ENCODE results near the gene SELENOM.
"Not testable (repeated sequence)": the region's sequence is repeated elsewhere in the genome, so short reads cannot be mapped to it uniquely, and the experiment has no call there.

SELENOM gene

DNA sequence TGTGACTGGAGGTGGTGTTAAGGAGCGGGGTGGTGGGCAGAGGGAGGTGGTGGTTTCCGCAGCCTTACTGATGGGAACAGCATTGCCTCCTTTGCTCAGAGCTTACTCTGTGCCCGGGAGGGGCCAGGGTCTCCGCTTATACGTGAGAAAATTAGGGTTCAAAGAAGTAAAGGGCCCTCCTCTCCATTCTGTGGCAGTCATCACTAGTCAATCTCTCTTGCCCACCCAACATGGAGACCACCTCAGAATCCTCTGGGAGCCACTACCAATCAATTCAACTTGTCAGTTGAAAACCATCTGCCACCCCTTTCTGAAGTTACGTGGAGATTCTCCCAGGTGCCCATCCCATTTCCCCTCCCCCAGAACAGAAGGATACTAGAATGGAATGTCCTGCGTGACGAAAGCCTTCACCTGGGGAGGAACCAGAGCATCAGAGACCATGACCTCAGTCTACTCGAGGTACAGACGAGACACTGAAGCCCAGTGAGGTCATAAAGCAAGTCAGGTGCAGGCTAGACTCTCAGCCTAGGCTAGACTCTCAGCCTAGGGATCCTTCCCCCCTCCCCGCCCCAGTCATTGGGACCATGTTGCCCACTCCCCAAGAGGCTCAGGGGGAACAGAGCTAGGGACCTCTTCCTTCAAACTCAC lies 2.0 kb downstream of the SELENOM start:
- DNase-seq (ENCODE audit: low read depth): no peak

DNA sequence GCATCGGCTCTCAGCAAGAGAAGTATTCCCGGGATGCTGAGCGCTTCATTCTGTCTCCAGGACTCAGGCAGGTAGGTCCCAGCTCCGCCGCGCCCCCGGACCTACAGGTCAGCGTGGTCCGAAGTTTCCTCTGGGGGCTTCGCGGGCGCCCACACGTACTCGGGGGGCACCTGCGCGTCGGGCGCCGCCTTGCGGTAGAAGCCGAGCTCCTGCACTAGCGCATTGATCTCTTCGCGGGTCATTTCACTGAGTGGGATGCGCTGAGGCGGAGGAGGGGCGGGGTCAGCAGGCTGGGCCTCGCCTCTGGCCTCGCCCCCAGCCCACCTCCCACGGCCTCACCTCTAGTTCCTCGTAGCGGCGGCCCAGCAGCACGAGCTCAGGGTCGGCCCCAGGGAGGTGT lies 2.5 kb downstream of the SELENOM start:
- no peak for DNase-seq (ENCODE audit: low read depth)

DNA sequence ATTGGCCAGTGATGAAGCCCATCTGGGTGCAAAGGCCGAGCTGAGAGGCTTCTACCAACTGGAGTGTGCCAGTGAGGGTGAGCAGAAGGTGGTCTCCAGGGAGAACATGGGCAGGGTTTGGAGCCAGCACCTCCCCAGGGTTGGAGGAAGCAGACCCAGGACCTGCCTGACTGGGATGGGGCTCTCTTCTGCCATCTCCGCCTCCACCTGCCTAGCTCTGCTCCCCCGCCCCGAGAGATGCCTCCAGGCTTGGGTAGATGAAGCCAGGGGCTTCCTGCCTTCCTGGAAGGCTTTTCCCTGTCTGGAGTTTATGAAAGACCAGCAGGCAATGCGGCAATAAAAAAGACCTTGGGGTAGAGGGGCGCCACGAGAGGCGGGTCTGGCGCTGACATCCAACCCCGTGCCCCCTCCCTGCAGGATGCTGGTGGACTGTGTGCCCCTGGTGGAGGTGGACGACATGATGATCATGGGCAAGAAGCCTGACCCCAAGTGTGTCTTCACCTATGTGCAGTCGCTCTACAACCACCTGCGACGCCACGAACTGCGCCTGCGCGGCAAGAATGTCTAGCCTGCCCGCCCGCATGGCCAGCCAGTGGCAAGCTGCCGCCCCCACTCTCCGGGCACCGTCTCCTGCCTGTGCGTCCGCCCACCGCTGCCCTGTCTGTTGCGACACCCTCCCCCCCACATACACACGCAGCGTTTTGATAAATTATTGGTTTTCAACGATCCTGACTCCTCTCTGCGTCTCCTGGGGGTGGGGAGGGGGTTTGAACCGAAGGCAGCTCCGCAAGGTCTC lies 3.3 kb downstream of the SELENOM start:
- no peak for DNase-seq (ENCODE audit: low read depth)

DNA sequence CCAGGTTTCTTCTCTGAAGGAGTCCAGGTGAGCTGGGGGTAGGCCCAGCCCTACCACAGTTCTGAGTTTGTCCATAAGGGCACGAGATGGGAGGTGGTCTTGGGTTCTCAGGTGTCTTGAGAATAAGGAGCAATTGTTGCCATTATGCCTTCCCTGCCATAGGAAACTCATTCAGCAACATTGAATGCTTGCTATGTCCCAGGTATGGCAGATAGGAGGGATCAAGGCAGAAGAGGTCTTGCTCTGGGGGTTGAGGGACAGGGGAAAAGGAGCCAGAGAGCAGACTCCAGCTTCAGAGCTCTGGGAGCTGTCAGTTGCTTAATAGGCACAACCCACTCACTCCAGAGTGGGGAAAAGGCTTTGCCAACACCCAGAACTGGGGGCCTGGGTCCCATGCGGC lies 4.3 kb downstream of the SELENOM start:
- no peak for DNase-seq (ENCODE audit: low read depth)

DNA sequence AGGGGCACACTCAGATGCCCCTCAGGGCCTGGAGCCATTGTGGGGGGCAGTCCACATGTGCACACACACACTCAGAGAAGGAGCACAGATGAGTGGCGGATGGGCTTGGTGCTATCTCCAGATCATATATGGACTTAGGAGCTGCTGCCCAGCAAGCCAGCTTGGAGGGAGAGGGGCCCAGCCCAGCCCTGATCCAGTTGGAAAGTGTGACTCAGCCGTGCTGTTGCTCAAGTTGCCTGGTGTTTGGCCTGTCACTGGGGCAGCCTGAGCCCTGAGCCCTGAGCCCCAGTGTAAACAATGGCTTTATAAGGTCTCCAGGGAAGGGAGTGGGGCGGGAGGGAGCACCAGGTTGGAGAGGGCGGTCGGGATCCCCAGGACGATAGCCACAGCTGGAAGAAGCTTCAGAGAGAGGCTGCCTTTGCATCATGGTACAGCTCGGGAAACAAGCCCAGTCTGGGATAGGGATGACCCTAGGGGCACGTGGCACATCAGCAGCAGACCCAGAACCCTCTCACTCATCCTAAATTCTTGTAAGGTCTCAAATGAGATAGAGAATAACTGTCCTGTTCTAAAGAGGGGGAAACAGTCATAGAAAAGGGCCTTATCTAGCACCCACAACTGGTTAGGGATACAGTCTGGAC lies 4.8 kb downstream of the SELENOM start:
- no peak for DNase-seq (ENCODE audit: low read depth)

DNA sequence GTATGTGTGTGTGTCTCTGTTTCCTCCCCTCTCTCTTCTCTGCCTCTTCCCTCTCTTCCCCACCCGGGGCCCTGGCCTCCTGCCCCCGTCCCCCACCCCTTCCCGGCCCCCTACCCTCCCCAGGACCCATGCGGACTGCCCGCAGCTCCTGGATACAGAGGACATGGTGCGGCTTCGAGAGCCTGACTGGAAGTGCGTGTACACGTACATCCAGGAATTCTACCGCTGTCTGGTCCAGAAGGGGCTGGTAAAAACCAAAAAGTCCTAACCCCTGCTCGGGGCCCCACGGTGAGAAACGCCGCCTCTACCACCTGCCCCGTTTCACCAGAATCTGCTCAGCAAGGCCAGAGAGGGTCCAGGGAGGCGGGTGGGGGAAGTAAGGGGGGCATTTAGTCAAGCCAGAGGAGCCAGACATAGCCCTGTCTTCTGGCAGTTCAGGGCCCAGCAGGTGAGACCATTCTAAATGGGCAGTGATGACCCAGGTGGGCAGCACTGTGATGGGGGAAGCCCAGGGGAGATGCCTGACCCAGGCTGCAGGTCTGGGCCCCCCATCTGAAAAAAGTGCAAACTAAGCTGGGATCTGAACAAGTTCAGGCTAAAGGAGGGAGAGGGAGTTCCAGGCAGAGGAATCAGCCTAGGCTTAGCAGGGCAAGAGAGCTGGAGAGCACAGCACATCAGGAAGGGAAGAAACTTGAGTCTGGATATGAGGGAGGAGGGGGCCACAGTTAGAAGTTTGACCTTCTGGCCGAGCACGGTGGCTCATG lies 6.4 kb downstream of the SELENOM start:
- DNase-seq (ENCODE audit: low read depth): no peak

DNA sequence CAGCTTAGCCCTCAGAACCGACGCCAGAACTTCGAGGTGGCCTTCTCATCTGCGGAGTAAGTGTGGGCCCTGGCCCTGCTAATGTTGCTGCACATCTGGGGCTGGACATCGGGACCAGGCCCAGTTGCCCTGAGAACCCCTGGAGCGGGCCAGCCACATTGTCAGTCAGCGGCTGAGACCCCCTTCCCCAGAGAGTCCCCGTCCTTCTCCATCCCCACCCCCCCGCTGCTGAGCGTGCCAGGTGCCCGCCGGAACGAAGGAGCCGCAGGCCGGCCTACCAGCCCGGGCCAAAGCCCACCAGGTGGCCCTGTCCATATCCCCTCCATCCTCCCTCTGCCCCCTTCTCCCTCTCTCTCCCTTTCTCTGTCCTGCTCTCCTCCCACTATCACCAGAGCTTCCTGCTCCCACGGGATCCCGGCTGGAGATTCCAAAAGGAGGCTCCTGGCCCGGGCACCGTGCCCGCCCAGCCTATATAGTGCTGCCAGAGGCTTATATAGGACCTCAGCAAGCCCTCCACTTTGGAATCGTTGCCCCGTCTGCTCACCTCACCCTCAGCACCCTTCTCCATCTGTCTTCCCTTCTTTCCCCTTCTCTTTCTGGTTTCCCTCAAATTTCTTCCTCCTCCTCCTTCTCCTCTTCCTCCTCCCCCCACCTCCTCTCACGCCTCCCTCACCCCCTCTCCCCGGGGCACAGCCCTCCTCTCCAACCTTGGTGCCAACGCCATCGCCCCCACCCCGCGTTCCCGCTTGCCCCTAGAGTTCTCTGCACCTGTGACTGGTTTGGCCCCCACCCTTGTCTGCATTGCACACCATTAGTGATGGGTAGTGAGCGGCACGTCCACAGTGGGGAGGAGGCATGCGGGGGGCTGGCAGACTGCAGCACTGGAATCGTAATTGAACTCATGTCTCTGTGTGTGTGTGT lies 7.3 kb downstream of the SELENOM start:
- DNase-seq (ENCODE audit: low read depth): no peak

DNA sequence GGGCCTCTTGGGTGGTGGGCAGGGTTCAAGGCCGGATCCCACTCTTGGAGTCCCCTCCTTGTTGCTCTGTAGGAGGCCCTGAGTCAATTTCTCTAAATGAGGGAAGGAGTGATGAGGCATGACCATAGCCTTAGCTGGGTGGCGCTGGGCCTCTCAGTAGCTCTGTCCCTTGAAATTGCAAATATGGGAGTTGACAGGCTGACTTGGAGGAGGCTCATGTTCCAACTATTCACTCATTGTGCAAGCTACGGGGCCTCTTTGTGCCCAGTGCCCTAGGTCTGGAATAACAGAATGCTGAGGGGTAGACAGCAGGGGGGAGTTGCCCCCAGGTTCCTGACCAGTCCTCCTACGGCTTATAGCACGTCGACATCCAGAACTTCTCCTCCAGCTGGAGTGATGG lies 8.0 kb downstream of the SELENOM start:
- no peak for DNase-seq (ENCODE audit: low read depth)

DNA sequence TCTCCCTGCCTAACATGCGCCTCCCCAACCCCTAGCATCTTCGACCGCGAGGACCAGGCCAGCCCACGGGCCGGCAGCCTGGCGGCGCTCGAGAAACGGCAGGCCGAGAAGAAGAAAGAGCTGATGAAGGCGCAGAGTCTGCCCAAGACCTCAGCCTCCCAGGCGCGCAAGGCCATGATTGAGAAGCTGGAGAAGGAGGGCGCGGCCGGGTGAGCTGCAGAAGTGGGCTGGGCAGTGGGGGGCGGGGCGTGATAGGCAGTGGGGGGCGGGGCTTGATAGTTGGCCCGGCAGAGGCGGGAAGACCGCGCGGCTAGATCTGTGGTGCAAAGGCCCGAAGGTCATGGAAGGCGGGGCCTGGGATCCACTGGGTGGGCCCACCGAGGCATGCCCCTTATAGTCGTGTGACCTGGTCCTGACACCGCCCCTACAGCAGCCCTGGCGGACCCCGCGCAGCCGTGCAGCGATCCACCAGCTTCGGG lies 8.7 kb downstream of the SELENOM start:
- no peak for DNase-seq (ENCODE audit: low read depth)

DNA sequence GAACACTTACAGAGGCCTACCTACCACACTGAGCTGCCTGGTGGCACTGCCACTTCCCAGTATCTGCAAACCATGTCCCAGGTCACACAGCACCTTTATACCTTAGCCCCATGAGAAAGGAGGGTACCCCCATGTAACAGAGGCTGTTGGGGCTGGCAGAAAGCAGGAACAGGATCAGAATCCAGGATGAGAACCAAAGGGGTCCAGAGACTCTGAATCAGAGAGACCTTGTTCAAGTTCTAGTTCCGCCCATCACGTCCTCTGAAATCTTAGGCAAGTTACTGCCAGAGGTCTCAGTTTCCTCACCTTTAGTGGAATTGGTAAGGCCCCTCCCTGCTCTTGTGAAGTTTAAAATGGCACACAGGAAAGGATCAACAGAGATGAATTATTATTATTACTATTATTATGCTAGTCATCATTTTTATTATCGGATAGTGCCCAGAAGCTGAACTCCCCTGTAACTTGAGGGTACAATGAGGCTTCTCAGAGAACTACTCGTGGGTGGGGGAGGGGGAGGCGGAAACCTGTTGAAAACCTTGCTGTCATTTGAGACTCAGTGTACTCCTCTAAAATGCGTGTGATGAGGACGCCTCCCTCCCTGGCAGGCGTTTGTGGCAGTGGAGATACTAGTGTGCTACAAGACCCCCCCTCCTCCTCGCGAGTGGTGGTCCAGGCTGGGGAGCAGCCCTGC lies 9.3 kb downstream of the SELENOM start:
- no peak for DNase-seq (ENCODE audit: low read depth)

DNA sequence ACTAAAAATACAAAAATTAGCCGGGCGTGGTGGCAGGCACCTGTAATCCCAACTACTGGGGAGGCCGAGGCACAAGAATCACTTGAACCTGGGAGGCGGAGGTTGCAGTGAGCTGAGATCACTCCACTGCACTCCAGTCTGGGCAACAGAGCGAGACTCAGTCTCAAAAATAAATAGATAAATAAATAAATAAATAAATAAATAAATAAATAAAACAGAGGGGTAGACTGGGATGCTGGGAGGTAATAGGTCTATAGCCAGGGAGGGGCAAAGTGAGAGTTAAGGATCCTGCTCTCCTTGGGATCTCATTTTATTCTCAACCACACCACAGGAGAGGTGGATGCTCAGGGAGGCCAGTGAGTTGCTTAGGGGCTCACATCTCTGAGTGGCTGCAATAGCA lies 9.8 kb downstream of the SELENOM start:
- not testable (repeated sequence) for DNase-seq (ENCODE audit: low read depth)

DNA sequence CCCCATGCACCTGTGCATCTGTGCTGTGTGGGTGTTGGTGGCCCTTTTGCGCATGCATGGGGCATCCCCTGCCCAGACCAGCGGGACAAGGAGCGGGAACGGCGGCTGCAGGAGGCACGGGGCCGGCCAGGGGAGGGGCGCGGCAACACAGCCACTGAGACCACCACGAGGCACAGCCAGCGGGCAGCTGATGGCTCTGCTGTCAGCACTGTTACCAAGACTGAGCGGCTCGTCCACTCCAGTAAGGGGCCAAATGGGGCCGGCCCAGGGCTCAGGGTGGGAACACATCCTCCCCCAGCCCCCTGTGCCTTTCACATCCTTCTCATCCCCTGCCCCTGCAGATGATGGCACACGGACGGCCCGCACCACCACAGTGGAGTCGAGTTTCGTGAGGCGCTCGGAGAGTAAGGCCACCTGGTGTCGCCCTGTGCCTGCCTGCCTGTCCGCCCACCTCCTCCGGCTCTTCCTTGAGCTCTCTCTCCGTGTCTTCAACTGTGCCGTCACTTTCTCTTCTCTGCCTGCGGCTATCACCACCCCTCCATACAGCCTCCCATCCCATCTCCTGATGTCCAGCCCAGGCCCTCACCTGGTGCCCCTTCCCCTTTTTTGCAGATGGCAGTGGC lies 10.6 kb downstream of the SELENOM start:
- no peak for DNase-seq (ENCODE audit: low read depth)

DNA sequence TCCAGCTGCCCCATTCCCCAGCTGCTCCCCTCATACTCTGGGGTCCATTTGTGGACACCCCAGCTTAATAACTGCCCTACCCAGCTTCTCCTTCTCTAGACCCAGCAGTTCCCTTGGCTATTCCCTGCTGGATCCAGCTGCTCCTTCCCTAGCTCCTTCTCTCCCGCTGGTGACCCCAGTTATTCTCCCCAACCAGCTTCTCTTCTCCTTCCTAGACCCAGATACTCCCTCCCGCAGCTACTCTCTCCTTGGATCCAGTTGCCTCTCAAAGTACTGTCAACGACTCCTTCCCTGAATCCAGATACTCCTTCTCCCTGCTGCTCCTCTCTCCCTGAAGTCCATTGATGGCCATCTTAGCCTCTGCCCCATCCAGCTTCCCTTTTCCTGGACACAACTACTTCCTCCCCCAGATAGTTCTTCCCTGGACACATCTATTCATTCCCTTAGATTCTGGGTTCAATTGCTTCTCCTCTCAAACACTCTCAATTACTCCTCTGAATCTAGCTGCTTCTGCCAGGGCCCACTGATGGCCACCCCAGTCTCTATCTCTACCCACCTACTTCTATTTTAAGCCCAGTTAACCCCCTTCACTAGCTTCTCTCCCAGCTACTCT lies 11.6 kb downstream of the SELENOM start:
- no peak for DNase-seq (ENCODE audit: low read depth)

DNA sequence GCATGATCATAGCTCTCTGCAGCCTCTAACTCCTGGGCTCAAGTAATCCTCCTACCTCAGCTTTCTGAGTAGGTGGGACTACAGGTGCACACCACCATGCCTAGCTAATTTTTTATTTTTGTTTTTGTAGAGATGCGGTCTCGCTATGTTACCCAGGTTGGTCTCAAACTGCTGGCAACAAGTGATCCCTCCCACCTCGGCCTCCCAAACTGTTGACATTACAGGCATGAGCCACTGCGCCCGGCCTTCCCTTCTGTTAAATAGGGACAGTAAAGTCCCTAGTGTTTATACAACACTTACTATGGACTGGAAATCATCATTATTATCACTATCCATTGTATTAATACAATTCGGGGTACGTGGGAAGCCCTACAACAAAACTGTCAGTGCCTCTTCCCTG lies 12.6 kb downstream of the SELENOM start:
- DNase-seq (ENCODE audit: low read depth): no peak

DNA sequence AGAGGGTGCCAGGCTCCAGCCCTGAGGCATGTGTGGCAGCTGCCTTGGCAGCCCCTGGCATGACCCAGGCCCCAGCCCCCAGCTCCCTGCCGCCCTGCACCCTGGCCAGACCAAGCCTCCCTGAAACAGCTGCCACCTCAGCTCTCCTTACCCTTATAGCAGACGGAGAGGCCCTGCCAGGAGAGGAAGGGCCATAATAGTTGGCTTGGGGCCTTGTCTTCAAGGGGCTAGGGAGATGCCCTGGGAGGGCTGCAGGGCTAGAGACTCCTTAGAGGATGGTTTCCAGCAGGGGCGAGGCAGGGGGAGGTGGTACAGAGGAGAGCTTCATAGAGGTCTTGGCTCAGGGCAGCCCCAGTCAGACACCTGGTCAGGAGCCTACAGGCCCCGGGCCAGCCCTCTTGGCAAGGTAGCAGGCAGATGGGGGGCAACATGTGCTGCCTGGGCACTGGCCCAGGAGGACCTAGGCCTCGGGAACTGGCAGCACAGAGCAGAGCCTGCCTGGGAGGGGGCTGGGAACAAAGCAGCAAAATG lies 13.3 kb downstream of the SELENOM start:
- no peak for DNase-seq (ENCODE audit: low read depth)

DNA sequence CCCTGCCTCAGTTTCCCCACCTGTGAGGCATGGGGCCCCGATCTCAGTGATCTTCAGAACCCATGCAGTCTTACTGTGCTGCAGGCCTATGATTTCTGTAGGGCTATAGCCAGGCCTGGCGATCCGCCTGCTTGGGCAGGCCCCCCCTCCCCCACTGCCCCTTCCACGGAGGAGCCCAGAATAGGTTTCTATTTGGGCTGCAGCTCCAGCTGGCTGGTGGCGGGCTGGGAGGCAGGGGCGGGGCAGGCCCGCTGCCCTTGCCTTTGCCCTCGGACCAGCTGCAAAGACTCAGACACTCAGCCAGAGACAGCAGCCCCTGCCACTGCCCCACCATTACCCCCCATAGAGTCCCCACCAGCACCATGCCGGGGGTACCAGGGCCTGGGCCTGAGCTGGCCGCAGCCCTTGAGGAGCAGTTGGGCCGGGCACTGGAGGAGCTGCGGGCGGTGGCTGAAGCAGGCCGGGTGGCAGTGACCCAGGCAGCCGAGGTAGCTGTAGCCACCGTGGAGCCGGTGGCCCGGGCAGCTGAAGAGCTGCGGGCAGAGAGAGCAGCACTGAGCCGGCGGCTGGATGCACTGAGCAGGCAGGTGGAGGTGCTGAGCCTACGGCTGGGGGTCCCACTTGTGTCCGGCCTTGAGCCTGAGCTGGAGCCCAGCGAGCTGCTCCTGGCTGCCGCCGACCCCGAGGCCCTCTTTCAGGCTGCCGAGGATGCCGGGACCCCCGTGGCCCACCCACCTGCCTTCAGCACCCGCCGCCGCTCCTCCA lies 14.1 kb downstream of the SELENOM start:
- no peak for DNase-seq (ENCODE audit: low read depth)

DNA sequence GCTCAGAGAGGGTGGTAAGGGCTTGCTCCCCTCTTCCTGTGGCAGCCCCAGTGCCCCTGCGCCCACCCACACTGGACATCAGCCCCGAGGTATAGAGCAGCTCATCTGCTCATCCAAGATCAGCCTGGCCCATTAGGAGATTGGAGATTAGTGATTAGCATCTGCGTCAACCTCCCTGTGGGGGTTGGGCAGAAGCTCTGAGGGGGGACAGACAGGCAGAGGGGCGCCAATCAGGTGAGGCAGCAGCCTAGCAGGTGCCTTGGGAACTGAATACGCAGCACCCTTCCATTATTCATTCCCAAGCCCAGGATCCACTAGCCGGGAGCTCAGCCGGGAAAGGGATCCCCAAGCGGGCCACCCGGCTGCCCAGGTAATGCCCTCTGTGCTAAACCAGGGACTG lies 15.2 kb downstream of the SELENOM start:
- no peak for DNase-seq (ENCODE audit: low read depth)

DNA sequence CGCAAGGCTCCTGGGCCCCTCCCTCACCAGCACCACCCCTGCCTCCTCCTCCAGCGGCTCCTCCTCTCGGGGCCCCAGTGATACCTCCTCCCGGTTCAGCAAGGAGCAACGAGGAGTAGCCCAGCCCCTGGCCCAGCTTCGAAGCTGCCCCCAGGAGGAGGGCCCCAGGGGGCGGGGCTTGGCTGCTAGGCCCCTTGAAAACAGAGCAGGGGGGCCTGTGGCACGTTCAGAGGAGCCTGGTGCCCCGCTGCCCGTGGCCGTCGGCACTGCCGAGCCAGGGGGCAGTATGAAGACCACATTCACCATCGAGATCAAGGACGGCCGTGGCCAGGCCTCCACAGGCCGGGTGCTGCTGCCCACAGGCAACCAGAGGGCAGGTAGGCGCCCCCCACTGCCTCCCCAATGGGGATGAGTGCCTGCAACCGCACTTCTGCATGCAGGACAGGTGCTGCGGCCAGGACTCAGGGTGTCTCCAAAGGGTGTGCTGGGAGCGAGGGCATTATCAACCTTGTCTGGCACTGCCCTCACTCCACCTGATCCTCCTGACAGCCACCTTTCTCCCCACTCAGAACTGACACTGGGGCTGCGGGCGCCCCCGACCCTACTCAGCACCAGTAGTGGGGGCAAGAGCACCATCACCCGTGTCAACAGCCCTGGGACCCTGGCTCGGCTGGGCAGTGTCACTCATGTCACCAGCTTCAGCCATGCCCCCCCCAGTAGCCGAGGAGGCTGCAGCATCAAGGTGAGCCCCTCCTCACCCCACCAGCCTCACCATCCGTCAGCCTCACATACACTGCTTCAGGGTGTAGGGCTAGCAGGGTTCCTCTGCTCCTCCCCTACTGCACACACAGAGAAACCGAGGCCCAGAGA lies 16.0 kb downstream of the SELENOM start:
- DNase-seq (ENCODE audit: low read depth): no peak
